ENCODE results near the gene PCGF2.

PCGF2 gene

GRCh38 chr17:38702916-38703741 lies 45.0 kb downstream of the PCGF2 start:
- DNase-seq (ENCODE audit: low spot score) = no peak

- peak; percentile 86 for DNase-seq (ENCODE audit: low spot score)
Observed at GRCh38 chr17:38702166-38702915, 45.8 kb downstream of the PCGF2 start.

DNA sequence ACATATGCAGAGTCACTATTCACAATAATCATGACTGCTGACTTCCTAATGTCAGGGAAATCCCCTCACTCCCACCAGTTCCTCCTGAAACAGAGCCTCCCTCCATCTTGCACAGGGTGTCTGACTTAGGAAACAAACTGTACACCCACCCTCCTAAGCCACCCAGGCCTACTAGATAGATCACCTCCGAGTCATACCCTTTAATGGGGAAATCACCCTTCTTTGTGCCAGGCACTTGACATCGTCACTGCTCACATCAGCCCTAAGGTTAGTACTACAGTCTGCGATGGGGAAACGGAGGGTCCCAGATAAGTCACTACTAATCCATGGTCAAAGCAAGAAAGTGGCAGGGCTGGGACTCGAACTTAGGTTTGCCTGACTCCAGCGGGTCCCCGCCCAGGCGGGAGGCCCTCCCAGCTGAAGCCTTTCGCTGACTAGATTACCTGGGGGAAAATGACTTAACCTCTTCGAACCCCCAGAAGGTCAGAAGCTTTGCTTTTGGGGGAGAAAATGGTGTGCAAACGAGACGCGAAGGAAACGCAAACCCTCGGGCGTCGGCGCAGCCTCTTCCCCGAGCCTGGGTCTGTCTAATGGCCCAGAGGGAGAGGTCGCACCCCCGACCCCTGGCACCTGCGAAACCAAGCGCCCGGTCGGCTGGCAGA lies 46.5 kb downstream of the PCGF2 start:
- peak; percentile 80 for DNase-seq (ENCODE audit: low spot score)

GRCh38 chr17:38698760-38699159 lies 49.4 kb downstream of the PCGF2 start:
- no peak for DNase-seq (ENCODE audit: low spot score)

DNA sequence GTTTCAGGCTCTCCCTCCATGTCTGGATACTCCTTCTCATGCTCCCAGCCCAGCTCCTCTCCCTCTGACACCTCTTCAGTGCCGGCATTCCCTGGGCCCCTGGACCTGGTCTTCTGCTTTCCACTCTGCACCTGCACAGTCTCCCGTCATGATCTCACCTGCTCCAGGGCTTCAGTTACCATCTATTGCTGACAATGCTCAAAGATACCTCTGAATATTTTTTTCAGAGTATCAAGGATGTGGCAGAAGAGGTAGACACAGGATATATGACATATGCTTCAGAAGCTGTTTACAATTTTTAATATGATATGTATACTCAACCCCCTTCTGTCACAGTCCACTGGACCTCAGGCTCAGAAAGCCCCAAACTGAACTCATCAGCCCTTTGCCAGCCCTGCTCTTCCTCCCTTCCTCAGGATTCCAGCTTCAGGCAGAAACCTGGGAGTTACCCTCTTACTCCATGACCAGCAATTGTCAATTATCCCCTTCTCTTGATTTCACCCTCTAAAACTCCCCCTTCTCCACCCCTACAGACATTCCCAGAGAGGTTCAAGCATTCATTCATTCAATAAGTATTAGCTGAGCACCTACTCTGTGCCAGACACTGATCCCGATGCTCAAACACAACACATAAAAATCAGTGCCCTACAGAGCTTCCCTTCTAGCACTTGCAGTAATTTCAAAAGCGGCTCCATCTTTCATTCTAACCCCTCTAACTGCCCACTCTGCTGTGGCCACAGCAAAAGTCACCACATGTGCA lies 50.9 kb downstream of the PCGF2 start:
- no peak for DNase-seq (ENCODE audit: low spot score)

DNA sequence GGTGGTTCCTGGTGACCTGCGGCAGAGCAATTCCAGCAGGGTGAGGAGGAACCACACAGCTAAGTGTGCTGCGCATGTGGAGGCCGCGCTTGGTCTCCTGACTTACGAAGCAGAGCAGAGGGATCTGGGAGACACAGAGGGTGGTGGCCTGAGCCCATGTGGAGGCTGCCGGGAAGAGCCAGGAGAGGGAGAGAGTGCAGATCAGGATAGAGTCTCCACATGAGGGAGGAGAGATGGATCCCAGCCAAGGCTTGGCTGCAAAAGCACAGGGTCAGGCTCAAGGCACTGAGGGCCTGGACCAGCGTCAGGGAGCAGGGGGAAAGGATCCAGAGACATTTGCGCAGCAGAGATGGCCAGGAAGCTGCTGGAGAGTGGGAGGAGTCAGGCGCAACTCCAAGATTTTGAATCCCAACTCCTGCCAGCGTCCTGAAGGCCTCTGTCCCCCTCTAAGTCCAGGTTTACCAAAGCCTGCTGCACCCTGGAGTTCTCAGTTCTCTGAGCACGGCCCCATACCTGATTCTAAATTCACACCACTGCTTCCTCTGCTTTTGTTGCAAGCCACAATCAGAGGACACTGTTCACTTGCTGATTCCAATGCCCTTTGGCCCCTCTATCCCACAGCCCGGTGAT lies 54.3 kb downstream of the PCGF2 start:
- DNase-seq (ENCODE audit: low spot score) = no peak

- DNase-seq (ENCODE audit: low spot score) = no peak
Observed at GRCh38 chr17:38691154-38691553, 57.0 kb downstream of the PCGF2 start.

DNA sequence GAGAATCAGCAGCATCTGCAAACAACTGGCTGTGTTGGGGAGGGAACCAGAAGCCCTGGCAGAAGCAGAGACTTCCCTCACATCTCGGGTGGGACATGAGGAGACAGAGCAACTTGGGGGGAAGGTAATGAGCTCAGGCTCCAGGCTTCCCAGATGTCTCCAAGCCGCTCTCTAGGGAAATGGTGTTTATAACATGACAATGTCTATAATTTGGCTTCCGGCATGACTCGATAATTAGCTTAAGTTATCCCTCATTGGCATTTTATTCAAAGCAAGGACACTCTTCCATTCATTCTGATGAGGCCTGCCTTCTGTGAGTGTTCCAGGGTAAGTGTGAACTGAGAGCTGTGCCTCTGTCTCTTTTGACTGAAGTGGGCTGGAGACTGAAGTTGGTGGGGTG lies 57.8 kb downstream of the PCGF2 start:
- DNase-seq (ENCODE audit: low spot score) = no peak

- DNase-seq (ENCODE audit: low spot score) = no peak
Observed at GRCh38 chr17:38687286-38687685, 60.9 kb downstream of the PCGF2 start.

DNA sequence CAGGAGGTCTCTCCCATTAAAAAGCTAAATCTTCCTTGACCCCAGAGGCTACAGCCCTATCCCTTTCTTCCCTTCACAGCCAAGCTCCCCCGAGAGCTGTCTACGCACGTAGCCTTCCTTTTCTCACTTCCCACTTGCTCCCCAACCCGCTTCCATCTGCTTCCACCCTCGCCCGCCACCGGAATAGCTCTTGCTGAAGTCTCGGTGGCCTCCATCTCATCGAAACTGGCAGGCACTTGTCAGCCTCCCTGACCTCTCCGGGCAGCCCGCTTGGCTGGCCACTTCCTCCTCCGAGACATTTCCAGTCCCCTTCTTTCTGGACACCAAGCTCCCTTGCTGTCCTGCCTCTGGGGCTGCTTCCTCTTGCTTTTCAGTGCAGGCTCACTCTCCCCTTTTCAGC lies 62.6 kb downstream of the PCGF2 start:
- no peak for DNase-seq (ENCODE audit: low spot score)

Data from CD4-positive, alpha-beta T cell treated with Interleukin-15 for 4 hours (primary cell).